PC-9 (cell line): ENCODE results near the gene PPP1R2C.

Experiments used
- EZH2 ChIP-seq: fragments of 200-600 bp; sonication (generic); IDR thresholded peaks from 2 replicates; pipeline ENCODE4 v1.8.0; 2017; ENCODE audit warnings: antibody characterized with exemption, low read depth
- TF ChIP-seq, protein P1 (sequence below): fragments of 200-600 bp; sonication (generic); conservative IDR thresholded peaks from 2 replicates; pipeline ENCODE4 v1.6.1; 2017; ENCODE audit warnings: mixed run types, antibody characterized with exemption, mild to moderate bottlenecking, moderate library complexity

DNA sequence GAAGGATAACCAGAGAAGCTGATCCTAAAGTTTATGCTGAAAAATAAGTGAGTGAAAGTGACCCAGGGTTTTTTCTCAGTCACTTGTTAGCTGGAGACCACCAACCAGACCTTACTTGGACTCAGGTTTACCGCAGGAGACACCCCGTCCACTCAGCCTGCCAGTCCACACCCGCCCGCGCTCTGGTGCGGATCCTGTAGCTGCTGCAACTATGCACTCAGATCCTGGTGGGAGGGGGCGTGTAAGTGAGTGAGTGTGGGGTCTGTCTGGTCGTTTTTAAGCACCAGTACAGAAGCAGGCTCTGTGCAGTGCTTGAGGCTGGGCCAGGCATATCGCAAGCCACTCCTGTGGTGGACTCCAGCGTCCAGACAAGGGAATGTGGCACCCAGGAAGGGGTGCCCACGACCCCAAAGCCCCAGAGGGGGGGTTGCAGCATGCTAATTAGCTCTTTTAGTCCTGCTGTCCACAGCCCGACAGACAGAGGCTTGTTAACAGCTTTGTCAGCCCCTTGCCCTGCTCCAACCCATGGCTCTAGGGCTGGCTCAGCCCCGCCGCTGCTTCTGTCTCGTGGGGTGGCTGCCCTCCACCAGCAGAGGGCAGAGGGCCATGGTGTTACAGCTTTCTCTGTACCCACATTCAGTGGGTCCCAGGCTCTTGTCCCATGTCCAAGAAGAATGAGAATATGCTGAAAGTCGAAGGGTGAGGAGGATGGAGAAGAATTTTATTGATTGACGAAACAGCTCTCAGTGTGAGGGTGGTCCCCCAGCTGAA lies 40.4 kb upstream of the PPP1R2C start:
- TF ChIP-seq, protein P1, sequence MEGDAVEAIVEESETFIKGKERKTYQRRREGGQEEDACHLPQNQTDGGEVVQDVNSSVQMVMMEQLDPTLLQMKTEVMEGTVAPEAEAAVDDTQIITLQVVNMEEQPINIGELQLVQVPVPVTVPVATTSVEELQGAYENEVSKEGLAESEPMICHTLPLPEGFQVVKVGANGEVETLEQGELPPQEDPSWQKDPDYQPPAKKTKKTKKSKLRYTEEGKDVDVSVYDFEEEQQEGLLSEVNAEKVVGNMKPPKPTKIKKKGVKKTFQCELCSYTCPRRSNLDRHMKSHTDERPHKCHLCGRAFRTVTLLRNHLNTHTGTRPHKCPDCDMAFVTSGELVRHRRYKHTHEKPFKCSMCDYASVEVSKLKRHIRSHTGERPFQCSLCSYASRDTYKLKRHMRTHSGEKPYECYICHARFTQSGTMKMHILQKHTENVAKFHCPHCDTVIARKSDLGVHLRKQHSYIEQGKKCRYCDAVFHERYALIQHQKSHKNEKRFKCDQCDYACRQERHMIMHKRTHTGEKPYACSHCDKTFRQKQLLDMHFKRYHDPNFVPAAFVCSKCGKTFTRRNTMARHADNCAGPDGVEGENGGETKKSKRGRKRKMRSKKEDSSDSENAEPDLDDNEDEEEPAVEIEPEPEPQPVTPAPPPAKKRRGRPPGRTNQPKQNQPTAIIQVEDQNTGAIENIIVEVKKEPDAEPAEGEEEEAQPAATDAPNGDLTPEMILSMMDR: no peak
- TF ChIP-seq EZH2: no peak
